Left renal pelvis (tissue), 4 donors: ENCODE measurements around the gene NEK10. TPM values are rescaled to one million over a fixed set of nuclear protein-coding genes. Genes with fewer than 3 reads are reported as not detected.
"Not testable (repeated sequence)": the region's sequence is repeated elsewhere in the genome, so short reads cannot be mapped to it uniquely, and the experiment has no call there.

ENCODE experiments used
- DNase-seq, 4 donors: peaks; one replicate each; pipeline ENCODE4 v3.0.0-alpha.2; 2013; ENCODE audit warnings: low read depth in 4 of 4, low spot score in 3 of 4
- polyA plus RNA-seq, 4 donors: library from polyadenylated mRNA; unstranded; fragments of 120-200 nt; gene quantifications; one replicate each; pipeline ENCODE4 v1.2.1, GENCODE V29; 2013; ENCODE audit not compliant: insufficient read length in 4 of 4

Gene NEK10
- polyA plus RNA-seq, 4 donors, result 0.46 to 2.1 (median 1.8) TPM

DNA sequence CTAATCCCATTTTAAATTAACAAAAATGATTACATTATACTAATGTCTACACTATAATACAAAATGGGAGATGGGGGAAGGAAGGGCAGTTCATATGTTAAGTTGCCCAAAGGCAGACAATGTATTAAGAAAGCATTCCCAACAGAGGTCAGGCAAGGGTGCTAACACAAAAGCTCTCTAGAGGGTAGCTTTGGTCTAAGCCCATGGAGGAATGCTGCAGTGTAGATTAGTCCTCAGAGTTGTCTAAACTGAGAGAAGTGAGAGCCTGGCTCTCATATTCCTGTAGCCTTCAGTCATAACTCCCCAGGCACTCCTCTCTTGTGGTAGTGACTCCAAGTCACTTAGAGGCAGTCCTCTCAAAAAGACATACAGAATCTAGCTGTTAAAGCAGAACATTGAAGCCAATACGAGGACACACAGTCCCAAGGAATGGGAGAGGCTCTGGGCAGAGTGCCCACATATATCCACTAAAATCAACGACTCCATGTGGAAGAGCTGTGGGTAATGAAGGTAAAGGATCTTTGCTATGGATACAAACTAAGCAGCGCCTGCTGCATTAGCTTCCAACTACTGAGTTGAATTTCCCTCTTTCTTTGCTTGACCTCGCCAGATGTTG, 14.5 kb downstream of the NEK10 start:
- no peak for DNase-seq

DNA sequence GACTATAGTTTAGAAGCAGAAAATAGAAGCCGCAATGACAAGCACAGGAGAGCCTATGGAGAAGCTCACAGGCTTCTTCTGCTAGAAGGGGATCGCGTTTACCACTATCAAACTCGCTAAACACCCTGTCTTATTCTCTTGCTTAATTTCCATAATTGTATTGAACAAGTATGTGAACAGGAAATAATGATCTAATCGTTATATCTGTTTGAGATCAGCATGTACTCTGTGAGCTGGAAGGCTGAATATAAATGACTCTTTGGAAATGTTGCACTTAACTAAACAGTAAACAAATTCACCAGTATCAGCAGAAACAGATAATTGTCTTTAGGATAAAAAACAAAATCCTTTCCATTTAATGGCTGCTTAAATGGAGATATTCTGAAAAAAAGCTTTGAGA, 15.0 kb downstream of the NEK10 start:
- DNase-seq, result no peak

DNA sequence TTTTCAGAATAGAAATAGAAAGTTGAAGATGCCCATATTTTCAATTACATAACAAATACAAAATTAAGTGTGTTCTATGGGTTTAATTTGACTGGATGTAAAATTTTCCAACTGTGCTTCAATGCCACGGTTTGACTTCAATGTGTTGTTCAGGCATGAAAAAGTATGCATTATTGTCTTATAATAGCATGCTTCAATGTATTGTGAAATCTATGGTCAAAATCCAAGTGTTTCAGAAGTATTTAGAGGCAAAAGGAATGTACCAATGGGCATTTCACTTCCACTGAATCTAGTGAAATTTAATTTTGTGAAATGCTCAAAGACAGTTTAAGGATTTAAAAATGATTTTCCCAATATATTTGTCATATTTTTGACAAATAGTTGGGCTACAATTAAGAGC, 16.0 kb downstream of the NEK10 start:
- DNase-seq, result no peak

DNA sequence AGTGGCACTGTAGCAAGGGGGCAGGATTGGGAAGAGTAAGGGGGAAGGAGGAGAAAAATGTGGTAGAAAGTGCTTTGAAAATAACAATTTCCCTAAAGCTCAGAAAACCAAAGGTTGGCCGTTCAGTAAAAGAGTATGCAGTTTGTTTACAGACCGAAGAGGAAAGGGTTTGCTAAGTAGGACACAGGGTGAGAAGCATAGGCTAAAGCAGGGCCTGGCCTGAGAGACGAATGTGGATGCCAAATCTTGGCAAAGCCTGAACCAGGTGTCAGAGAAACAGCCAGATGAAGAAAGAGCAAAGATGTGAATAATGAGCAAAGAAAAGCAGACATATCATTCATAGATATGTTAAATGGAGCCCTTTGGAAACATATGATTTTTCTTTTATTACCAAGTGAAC, 17.1 kb downstream of the NEK10 start:
- DNase-seq, result no peak

DNA sequence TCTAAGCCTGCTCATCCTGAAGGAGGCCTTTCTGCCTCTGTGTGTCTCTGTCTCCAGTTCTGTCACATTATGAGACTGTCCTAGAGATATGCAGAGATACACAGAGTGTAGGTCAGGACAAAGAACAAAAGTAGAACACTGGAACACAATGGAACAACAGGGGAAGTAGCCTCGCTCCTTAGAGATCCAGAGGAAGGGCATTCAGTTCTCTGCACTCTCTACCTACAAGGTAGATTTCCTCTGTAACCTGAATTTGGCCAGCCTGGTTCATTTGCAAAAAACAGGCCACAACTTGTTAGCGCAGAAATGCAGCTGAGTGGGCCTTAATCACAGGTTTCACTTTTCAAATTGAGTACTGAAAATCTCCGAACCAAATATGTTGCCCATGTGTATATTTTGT, 19.4 kb downstream of the NEK10 start:
- no peak for DNase-seq

DNA sequence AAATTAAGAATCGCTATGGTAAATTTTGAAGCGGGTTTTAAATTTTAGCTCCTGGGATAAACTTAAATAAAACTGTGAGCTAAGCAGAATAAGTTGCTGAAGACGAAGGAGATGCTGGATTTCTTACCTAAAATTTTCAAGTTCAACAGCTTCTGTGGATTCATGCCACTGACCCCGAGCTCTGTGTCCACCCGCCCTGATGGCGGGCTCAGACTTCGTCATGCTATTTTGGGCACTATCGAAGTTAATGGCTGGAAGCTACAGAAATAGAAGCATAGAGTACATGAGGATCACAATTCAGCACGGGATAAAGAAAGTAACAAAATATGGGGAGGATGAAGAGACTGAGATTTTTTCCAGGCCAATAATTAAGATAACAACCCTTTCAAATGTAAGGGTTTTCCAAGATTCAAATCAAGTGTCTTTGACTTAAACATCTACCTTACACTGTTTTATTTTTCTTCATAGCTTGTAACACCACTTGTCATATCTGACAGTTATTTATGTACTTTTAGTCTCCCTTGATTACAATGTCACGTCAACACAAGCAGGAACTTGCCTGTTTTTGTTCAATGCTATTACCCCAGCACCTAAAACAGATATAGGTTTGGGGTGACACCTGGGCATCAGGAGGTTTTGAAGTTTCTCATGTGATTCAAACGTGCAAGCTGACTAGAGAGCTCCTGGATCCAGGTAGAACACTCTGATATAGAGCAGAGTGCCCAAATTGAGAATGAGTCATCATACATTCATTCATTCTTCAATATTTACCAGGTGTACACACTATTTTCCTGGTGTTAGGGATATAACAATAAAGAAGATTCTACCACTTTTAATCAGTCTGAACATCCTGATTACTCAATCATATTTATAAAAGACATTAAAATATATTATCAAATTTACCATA, 23.0 kb downstream of the NEK10 start:
- no peak for DNase-seq

DNA sequence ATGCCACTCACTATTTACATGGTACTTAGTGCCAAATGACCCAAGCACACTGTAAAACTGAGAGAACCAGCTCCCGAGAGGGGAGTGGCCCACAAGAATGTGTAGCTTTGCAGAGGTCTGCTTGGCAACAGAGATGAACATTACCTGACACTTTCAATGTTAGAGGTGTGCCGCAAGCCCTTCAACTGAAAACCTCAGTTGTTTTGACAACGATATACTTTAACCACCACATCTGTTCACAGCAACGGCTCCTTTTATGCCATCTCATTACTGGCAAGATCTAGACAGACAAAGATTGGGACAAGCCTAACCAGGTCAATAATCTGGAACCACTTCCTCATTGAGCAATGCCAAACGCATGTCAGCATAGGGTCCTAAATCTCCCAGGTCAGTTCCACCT, 23.7 kb downstream of the NEK10 start:
- no peak for DNase-seq

DNA sequence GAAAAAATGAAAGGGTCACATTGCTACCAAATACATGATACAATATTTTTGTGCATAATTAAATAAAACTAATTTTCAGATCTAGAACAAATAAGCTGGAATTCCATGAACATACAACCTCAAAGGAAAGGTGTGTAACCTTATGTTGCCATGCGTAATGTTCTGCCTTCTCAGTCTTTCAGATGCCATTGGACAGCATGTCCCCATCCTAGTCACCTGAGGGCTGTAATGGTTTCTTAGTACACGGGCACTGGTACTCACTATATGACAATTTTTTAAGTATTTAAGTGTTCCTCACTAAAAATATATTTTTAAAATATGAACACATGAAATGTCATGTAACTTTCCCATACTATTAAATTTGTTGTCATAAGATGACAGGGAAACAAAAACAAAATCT, 24.1 kb downstream of the NEK10 start:
- no peak for DNase-seq

DNA sequence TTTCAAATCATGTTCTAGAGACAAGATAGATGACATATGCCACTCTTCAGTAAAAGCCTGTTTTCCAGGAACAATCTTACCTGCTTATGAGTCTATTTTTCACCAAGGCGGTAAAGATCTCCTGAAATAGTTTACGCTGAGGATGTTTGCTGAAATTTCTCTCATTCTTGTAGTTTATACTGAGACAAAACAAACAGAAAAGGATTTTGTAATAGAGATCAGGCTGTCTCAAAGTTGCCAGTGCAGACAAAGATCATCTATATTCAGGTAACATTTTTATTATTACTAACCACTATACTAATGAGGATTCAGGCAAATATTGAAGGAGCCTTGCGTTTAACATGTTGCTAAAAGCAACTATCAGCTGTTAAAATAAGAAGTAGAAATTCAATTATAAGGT, 25.0 kb downstream of the NEK10 start:
- no peak for DNase-seq

DNA sequence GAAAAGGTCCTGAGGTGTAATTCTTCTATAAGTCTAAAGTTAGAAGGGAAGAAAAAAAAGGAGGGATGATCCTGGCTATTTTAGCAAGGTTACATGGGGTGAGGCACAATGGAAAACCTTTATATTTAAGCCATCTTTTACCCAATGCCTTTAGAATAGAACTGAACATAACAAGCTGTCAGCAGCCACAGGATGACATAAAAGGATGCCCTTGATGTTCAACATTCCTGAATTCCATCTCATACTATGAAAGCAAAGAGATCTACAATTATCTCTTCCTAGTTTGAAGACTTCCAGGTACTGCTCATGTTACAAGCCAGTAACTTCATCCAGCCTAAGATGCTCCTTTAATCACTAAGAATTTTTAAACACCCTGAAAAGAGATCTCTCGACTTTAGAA, 26.9 kb downstream of the NEK10 start:
- no peak for DNase-seq

DNA sequence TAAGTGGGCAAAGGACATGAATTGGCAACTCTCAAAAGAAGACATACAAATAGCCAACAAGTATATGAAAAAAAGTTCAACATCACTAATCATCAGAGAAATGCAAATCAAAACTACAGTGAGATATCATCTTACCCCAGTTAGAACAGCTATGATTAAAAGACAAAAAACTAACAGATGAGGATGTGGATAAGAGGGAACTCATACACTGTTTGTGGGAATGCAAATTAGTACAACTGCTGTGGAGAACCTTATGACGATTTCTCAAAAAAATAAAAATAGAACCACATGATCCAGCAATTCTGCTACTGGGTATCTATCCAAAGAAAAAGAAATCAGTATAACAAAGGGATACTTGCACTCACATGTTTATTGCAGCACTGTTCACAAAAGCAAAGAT, 28.6 kb downstream of the NEK10 start:
- DNase-seq, result no peak

DNA sequence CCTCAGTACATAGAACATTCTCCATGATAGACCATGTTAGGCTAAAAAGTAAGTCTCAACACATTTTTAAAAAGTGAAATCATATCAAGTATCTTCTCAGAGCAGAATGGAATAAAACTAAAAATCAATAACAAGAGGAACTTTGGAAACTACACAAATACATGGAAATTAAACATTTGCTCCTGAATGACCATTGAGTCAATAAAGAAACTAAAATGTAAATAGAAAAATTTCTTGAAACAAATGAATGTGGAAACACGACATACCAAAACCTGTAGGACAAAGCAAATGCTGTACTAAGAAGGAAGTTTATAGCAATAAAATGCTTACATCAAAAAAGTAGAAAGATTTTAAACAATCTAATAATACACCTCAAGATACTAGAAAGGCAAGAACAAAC, 33.6 kb downstream of the NEK10 start:
- no peak for DNase-seq

DNA sequence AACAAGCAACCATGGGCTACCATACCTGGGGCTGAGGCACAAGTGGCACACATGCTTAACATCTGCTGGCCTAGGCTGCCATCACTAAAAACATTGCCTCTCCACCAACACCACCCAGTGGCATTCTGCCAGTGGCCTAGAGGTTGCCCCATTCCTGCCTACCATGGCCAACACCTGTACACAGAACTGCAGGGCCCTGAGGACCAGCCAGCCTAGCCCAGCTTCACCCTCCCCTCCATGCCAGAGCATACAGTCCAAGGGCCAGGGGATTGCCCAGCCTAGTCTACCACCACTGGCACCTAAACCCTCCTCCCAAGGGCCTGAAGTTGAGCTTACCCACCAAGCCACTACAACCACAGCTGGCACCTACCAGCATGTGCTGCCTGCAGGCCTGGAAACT, 35.3 kb downstream of the NEK10 start:
- DNase-seq, result no peak

DNA sequence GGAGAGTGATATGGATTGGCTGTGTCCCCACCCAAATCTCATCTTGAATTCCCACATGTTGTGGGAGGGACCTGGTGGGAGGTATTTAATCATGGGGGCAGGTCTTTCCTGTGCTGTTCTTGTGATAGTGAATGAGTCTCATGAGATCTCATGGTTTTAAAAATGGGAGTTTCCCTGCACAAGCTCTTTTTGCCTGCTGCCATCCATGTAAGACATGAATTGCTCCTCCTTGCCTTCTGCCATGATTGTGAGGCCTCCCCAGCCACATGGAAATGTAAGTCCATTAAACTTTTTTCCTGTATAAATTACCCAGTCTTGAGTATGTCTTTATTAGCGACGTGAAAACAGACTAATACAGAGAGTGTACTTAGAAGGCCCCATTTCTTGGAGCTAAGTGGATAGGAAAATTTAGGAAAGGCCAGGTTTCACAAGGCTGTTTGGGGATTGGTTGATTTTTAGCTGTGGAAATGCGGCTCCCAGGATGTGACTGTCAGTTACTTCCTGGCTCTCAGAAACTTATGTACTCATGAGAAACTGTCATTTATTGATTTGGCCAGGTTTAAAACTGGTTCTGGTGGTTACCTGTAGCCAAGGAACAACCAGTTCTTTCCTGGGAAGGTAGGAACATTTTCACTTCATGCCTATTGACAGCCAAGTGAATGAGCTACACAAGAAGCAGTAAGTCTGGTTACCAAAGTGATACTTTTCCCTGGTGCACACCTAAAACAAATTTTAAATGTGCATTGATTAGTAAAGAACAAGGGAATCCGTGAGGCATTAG, 40.0 kb downstream of the NEK10 start:
- not testable (repeated sequence) for DNase-seq

DNA sequence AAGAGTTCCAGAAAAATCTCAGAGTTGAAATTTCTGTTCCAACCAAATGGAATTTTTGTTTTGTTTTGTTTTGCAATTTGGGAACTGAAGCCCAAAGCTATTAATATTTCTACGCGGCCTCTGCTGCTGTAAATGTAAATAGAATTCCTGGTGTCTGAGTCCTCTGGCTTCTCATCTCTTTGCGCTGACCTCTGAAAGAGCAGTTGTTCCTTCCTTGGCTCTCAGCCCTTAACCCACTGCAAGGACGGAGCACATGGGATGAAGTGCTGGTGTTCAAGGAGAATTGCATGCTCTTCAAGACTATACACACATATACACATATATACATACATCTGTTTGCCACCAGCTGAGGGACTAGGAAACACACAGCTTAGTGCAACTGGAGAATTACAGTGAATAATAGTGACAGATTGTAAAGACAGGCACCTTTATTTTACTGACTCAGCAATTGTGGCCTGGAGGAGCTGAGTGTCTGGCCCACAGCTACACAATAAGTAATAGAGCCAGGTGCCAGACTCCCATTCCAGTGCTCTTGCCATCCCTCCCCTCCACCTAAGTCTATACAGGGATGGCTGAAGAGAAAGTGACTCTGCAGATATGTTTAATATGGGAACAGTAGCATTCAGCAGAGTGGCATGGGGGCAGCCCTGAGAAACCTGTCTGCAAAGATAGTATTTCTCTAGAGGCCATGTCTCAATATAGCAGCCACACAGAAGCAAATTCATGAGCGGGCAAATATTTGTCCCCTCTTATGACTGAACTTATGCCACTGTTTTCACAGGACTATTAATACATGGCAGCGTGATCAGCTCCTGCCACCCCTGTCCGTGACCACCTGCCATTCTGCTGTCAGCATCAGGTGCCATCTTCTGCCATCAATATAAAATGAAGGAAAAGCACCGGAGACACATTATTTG, 42.3 kb downstream of the NEK10 start:
- DNase-seq, result no peak

DNA sequence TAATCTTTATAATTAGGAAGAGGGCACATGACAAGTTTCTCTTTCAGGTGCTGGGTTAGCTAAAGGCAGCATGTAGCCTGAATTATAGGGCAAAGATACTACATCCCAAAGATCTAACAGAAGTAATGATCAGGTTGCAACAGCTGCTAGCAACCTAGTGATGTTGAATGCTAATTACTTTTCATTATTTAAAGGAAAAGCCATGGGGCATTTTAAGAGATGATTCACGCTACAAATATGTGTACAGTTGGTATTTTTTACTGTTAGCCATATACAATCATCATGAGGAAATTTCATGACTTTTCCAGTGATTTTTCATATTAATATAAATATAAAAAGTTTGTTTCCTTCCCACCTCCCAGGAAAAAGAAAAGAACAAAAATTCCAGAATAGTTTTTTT, 43.0 kb downstream of the NEK10 start:
- no peak for DNase-seq

DNA sequence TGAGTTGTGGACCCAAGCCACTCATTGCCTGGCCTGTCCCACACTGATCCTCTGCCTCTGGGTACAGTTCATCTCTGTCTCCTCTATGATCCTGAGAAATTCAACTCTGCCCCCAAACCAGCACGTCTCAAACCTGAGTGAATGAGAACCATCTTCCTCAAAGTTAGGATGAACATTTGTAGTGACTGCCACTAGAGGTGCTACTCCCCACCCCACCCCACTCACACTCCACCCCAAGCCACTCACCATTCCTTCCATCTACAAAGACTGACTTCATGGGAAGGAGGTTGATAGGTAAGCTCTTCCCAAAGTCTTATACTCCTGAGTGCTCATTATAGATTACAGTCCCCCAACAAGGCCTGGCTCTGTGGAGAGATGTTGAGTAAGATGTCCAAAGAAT, 43.8 kb downstream of the NEK10 start:
- no peak for DNase-seq

DNA sequence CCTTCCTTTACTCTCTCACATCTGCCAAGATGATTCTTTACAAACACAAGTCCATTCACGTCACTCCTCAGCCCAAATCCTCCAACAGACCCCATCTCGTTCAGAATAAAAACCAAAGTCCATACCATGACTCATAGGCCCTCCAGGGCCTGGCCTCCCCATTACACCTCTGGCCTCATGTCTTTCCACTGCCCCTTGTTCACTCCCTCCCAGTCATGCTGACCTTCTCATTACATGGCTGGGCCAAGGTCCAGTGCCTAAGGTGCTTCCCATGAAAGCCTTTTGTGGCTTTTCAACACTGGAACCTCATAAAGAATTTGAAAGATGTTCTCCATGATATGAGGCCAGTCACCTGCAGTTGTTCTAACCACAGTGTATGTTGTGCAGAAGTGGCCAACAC, 44.5 kb downstream of the NEK10 start:
- no peak for DNase-seq

DNA sequence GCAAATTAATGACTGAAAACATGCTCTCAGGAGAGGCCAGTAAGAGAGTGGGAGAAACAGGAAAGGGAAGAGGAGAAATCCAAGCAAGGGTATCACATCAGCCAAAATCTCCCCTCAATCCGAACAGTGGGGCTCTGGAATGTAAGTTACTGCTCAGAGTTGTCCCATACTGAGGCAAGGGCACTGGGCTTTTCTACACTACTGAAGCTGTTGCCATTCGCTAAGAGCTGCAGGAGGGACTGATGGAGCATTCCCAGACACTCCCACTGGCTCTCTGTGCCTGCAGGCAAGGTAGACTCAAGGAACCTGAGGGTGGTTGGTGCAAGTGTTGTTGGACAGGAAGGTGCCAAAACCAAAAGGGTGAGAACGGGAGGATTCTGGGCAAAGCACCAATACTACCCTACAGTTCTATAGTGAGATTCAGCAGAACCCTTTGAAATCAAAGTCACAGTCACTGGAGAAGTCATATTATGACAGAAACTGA, 46.1 kb downstream of the NEK10 start:
- no peak for DNase-seq

DNA sequence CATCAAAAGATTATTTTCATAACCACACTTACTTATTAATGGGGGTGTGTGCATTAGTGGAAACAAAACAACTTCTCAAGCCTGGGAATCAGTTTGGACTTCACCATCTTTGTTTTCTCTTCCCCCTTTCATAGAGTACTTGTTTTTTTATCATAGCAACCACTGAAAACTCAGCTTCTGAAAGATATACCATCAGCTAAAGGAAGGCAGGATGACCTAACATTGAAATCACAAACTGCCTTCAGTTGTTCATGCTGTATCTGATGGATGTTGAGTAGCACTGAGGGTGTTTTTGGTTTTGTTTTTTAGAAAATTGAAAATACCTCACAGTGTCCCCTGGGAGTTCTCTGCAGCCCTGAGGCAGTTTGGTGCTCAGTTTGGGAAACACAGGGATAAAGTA, 46.5 kb downstream of the NEK10 start:
- DNase-seq, result no peak
